Left kidney (tissue), 8 donors: ENCODE measurements around the gene GLT8D2. TPM values are rescaled to one million over a fixed set of nuclear protein-coding genes. Genes with fewer than 3 reads are reported as not detected.

Experiments used
- DNase-seq: peaks from one replicate; pipeline ENCODE4 v3.0.0-alpha.2; 2013
- long read RNA-seq, 8 donors: transcript quantifications; one replicate each; lab custom pipeline, GENCODE V29; 2026
- polyA plus RNA-seq: library from polyadenylated mRNA; unstranded; fragments of 120-200 nt; gene quantifications from one replicate; pipeline ENCODE4 v1.2.1, GENCODE V29; 2013; ENCODE audit not compliant: insufficient read length

The GLT8D2 gene
- polyA plus RNA-seq: 11.0 TPM
- long read RNA-seq, donor 1, transcript GLT8D2-201 (11 exons, 1,880 nt): major isoform, 5 of 19 reads
- long read RNA-seq, donor 1, partial matches to known transcripts: 13 of 19 reads
- long read RNA-seq, donor 1, other reads (novel, unspliced or antisense): 0 of 19 reads
- long read RNA-seq, donor 2, partial matches to known transcripts: 0 of 1 reads
- long read RNA-seq, donor 2, other reads (novel, unspliced or antisense): 0 of 1 reads
- long read RNA-seq, donor 3, partial matches to known transcripts: 0 of 3 reads
- long read RNA-seq, donor 3, other reads (novel, unspliced or antisense): 0 of 3 reads
- long read RNA-seq, donor 4: 0 reads
- long read RNA-seq, donor 5, partial matches to known transcripts: 5 of 8 reads
- long read RNA-seq, donor 5, other reads (novel, unspliced or antisense): 0 of 8 reads
- long read RNA-seq, donor 6, partial matches to known transcripts: 9 of 11 reads
- long read RNA-seq, donor 6, other reads (novel, unspliced or antisense): 0 of 11 reads
- long read RNA-seq, donor 7, partial matches to known transcripts: 14 of 16 reads
- long read RNA-seq, donor 7, other reads (novel, unspliced or antisense): 0 of 16 reads
- long read RNA-seq, donor 8, partial matches to known transcripts: 0 of 2 reads
- long read RNA-seq, donor 8, other reads (novel, unspliced or antisense): 0 of 2 reads

GRCh38 chr12:104049903-104050356 lies at the start of gene GLT8D2:
TSS of gene GLT8D2 (minus strand) at chr12:104050187. CDS start at chr12:104019648, 30,539 bp downstream.
- DNase-seq: peak; percentile 44

GRCh38 chr12:104097954-104098353 lies 48.0 kb upstream of the GLT8D2 start:
- no peak for DNase-seq

GRCh38 chr12:104095289-104095688 lies 45.3 kb upstream of the GLT8D2 start:
- DNase-seq: no peak

GRCh38 chr12:104094284-104094683 lies 44.3 kb upstream of the GLT8D2 start:
- DNase-seq: no peak

- DNase-seq: no peak
Observed at GRCh38 chr12:104091136-104091535, 41.1 kb upstream of the GLT8D2 start.

GRCh38 chr12:104090685-104091084 lies 40.7 kb upstream of the GLT8D2 start:
- DNase-seq: no peak

GRCh38 chr12:104083769-104084475 lies 33.9 kb upstream of the GLT8D2 start:
- no peak for DNase-seq

GRCh38 chr12:104080764-104081163 lies 30.8 kb upstream of the GLT8D2 start:
- no peak for DNase-seq

- DNase-seq: no peak
Observed at GRCh38 chr12:104079024-104079423, 29.0 kb upstream of the GLT8D2 start.

- no peak for DNase-seq
Observed at GRCh38 chr12:104073699-104074098, 23.7 kb upstream of the GLT8D2 start.

GRCh38 chr12:104072099-104072498 lies 22.1 kb upstream of the GLT8D2 start:
- no peak for DNase-seq

- DNase-seq: no peak
Observed at GRCh38 chr12:104064842-104065427, 14.9 kb upstream of the GLT8D2 start.

- peak; percentile 86 for DNase-seq
Observed at GRCh38 chr12:104064031-104064841, 14.2 kb upstream of the GLT8D2 start, which contains the start of gene HCFC2. TSS of gene HCFC2 (plus strand) at chr12:104064531. CDS start at chr12:104064561, 30 bp downstream.

- no peak for DNase-seq
Observed at GRCh38 chr12:104063712-104064030, 13.7 kb upstream of the GLT8D2 start.

- no peak for DNase-seq
Observed at GRCh38 chr12:104060791-104061190, 10.8 kb upstream of the GLT8D2 start.

- DNase-seq: no peak
Observed at GRCh38 chr12:104059963-104060362, 10.0 kb upstream of the GLT8D2 start.

GRCh38 chr12:104058802-104059201 lies 8.8 kb upstream of the GLT8D2 start:
- no peak for DNase-seq

GRCh38 chr12:104057771-104058197 lies 7.8 kb upstream of the GLT8D2 start:
- no peak for DNase-seq

- no peak for DNase-seq
Observed at GRCh38 chr12:104056419-104056972, 6.5 kb upstream of the GLT8D2 start.

- no peak for DNase-seq
Observed at GRCh38 chr12:104055686-104056388, 5.8 kb upstream of the GLT8D2 start.
